HCT116 (cell line): ENCODE data around the gene PCMT1.

Experiments used
- CBX3 ChIP-seq: IDR thresholded peaks from 2 replicates; pipeline ENCODE4 v1.6.1; 2012; ENCODE audit warnings: low read depth
- EGR1 ChIP-seq: IDR thresholded peaks from 2 replicates; pipeline ENCODE4 v1.6.1; 2012; ENCODE audit warnings: low read depth
- EZH2 ChIP-seq: fragments of 200-600 bp; sonication (generic); IDR thresholded peaks from 2 replicates; pipeline ENCODE4 v1.6.1; 2017; ENCODE audit warnings: antibody characterized with exemption, mixed run types
- POLR2A ChIP-seq: IDR thresholded peaks from 2 replicates; pipeline ENCODE4 v1.7.0; 2011; ENCODE audit warnings: borderline replicate concordance; ENCODE audit not compliant: insufficient read depth, insufficient read length; ENCODE audit errors: extremely low read depth
- SP1 ChIP-seq: IDR thresholded peaks from 2 replicates; pipeline ENCODE4 v1.6.1; 2012; ENCODE audit warnings: low read depth
- TF ChIP-seq, protein P1 (sequence below), 3 experiments: fragments of 200-600 bp in 1 of 3; sonication (generic) in 1 of 3; IDR thresholded peaks in 2 of 3; conservative IDR thresholded peaks in 1 of 3; 2 replicates each; pipeline ENCODE4 v1.5.1; 2012 to 2017; ENCODE audit warnings: low read depth in 2 of 3, low read length in 2 of 3, antibody characterized with exemption in 1 of 3, borderline replicate concordance in 1 of 3, control low read depth in 1 of 3, mild to moderate bottlenecking in 1 of 3, mixed read lengths in 1 of 3, mixed run types in 1 of 3, moderate library complexity in 1 of 3; ENCODE audit not compliant: insufficient read depth in 1 of 3

DNA sequence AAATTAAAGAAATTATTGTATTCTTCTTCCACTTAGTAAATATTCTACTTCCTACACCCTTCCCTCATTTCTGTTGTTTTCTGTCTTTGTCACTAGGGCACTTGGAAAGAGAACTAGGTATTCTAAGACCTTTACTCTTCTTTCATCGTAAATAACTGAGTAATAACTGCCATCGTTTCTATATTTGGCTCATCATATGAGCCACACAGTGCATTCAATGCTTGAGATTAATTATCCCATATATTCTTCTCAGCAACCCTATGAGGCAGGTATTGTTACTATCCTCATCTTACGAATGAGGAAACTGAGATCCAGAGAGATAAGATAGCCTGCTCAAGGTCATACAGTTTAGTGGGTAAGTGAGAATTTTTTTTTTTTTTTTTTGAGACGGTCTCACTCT lies 75.8 kb downstream of the PCMT1 start:
- TF ChIP-seq, protein P1, sequence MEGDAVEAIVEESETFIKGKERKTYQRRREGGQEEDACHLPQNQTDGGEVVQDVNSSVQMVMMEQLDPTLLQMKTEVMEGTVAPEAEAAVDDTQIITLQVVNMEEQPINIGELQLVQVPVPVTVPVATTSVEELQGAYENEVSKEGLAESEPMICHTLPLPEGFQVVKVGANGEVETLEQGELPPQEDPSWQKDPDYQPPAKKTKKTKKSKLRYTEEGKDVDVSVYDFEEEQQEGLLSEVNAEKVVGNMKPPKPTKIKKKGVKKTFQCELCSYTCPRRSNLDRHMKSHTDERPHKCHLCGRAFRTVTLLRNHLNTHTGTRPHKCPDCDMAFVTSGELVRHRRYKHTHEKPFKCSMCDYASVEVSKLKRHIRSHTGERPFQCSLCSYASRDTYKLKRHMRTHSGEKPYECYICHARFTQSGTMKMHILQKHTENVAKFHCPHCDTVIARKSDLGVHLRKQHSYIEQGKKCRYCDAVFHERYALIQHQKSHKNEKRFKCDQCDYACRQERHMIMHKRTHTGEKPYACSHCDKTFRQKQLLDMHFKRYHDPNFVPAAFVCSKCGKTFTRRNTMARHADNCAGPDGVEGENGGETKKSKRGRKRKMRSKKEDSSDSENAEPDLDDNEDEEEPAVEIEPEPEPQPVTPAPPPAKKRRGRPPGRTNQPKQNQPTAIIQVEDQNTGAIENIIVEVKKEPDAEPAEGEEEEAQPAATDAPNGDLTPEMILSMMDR (IDR thresholded peaks at IDR 0.05 in 2 of 3, conservative IDR thresholded peaks at IDR 0.05 in 1 of 3; ENCODE audit: borderline replicate concordance in 1 of 3, insufficient read depth in 1 of 3, low read depth in 2 of 3, low read length in 2 of 3), result no peak
- TF ChIP-seq EZH2 (no peak), EGR1 (no peak), CBX3 (no peak), POLR2A (no peak), SP1 (no peak)
